Activated naive CD8-positive, alpha-beta T cell treated with anti-CD3 and anti-CD28 coated beads, Interleukin-2, amount 10 ng/mL, durations not matched to agents 7 days and 5 days (primary cell): ENCODE measurements around the gene GABRQ. TPM values are rescaled to one million over a fixed set of nuclear protein-coding genes. Genes with fewer than 3 reads are reported as not detected.
"Not testable (repeated sequence)": the region's sequence is repeated elsewhere in the genome, so short reads cannot be mapped to it uniquely, and the experiment has no call there.

Experiments
- ATAC-seq: fragments of 150-1000 bp; cut with Tn5 transposase; one replicate; pipeline ENCODE4 v1.10.0; 2021; ENCODE audit warnings: low read depth, moderate library complexity
- POLR2A ChIA-PET: fragments of 350-600 bp; sonication (Branson Sonifier 250); formaldehyde crosslinking; loops from one replicate; lab custom pipeline; 2021; ENCODE audit warnings: antibody characterized with exemption; lab: Charles Lee
- DNase-seq: peaks from one replicate; pipeline ENCODE4 v3.0.0; 2021
- H3K27ac Mint-ChIP-seq: one replicate; pipeline ENCODE4 v1.8.0; 2022; ENCODE audit warnings: mild to moderate bottlenecking, mixed read lengths
- H3K27me3 Mint-ChIP-seq: one replicate; pipeline ENCODE4 v1.8.0; 2022; ENCODE audit warnings: mild to moderate bottlenecking, moderate library complexity, mixed read lengths
- H3K36me3 Mint-ChIP-seq: one replicate; pipeline ENCODE4 v1.8.0; 2021; ENCODE audit warnings: mild to moderate bottlenecking, mixed read lengths
- H3K4me1 Mint-ChIP-seq: one replicate; pipeline ENCODE4 v1.8.0; 2021; ENCODE audit warnings: mixed read lengths
- H3K4me3 Mint-ChIP-seq: one replicate; pipeline ENCODE4 v1.8.0; 2022; ENCODE audit warnings: mild to moderate bottlenecking, moderate library complexity, mixed read lengths
- H3K9me3 Mint-ChIP-seq: one replicate; pipeline ENCODE4 v1.8.0; 2021; ENCODE audit warnings: mixed read lengths
- total RNA-seq, 2 experiments: library from RNA; stranded (reverse); gene quantifications; one replicate each; pipeline ENCODE4 v1.2.3, GENCODE V29; 2021

GABRQ gene
- total RNA-seq, 2 experiments from 2014 or later = not detected

DNA sequence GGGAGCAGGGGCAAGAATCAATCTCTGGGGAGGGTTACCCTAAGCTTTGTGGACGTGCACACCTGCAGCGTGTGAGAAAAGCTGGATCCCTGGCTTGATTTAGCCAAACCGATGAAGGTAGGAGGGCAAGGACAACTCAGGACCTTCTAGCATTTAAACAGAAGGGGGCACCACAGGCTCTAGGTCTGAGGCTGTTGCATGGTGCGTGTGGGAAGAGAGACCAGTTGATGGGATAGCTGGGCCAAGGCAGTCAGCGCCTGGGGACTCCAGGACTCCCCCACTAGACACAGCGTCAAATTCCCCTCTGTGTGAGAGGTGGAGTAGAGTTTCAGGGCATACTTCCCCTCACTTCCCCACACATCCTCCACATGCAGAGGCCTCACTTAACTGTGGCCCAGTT is 4.3 kb downstream of the GABRQ start:
- no peak overlapping the region for H3K4me3 Mint-ChIP-seq
- ATAC-seq = no peak
- H3K27ac Mint-ChIP-seq = no peak overlapping the region
- no peaks in the 10 kb centered on the region for H3K9me3 Mint-ChIP-seq
- POLR2A ChIA-PET = no interaction called here
- H3K27me3 Mint-ChIP-seq = peaks cover 18% of the 10 kb centered on the region
- DNase-seq = no peak
- no peaks in the 10 kb centered on the region for H3K36me3 Mint-ChIP-seq
- peaks cover 1% of the 10 kb centered on the region for H3K4me1 Mint-ChIP-seq

GRCh38 chrX:152642931-152643564 is 5.4 kb downstream of the GABRQ start:
- DNase-seq = no peak
- Mint-ChIP-seq H3K9me3 (no peaks in the 10 kb centered on the region), H3K4me1 (peaks cover 1% of the 10 kb centered on the region), H3K27ac (no peak overlapping the region), H3K4me3 (no peak overlapping the region), H3K36me3 (no peaks in the 10 kb centered on the region), H3K27me3 (peaks cover 16% of the 10 kb centered on the region)
- ATAC-seq = no peak
- POLR2A ChIA-PET = no interaction called here

- POLR2A ChIA-PET = no interaction called here
- Mint-ChIP-seq H3K36me3 (no peaks in the 10 kb centered on the region), H3K27ac (no peak overlapping the region), H3K4me1 (no peaks in the 10 kb centered on the region), H3K9me3 (no peaks in the 10 kb centered on the region), H3K4me3 (no peak overlapping the region), H3K27me3 (peaks cover 4% of the 10 kb centered on the region)
- DNase-seq (no peak), ATAC-seq (no peak)
These were observed 9.3 kb downstream of the GABRQ start for GRCh38 chrX:152646961-152647360.

GRCh38 chrX:152647978-152648377 is 10.3 kb downstream of the GABRQ start:
- Mint-ChIP-seq H3K27ac (no peak overlapping the region), H3K27me3 (peaks cover 4% of the 10 kb centered on the region), H3K4me3 (no peak overlapping the region), H3K4me1 (no peaks in the 10 kb centered on the region), H3K36me3 (no peaks in the 10 kb centered on the region), H3K9me3 (no peaks in the 10 kb centered on the region)
- ATAC-seq (no peak), DNase-seq (no peak)
- POLR2A ChIA-PET = no interaction called here

- DNase-seq = no peak
- Mint-ChIP-seq H3K4me1 (no peaks in the 10 kb centered on the region), H3K27ac (no peak overlapping the region), H3K9me3 (no peaks in the 10 kb centered on the region), H3K36me3 (no peaks in the 10 kb centered on the region), H3K4me3 (no peak overlapping the region), H3K27me3 (peaks cover 4% of the 10 kb centered on the region)
- POLR2A ChIA-PET = no interaction called here
- ATAC-seq = no peak
These were observed 14.4 kb downstream of the GABRQ start for GRCh38 chrX:152652060-152652459.

- Mint-ChIP-seq H3K36me3 (no peaks in the 10 kb centered on the region), H3K9me3 (no peaks in the 10 kb centered on the region), H3K27ac (no peak overlapping the region), H3K27me3 (peaks cover 2% of the 10 kb centered on the region), H3K4me1 (no peaks in the 10 kb centered on the region), H3K4me3 (no peak overlapping the region)
- POLR2A ChIA-PET = no interaction called here
- no peak for DNase-seq
- ATAC-seq = no peak
These were observed 14.8 kb downstream of the GABRQ start for GRCh38 chrX:152652467-152652866.

- H3K4me3 Mint-ChIP-seq = no peak overlapping the region
- no peaks in the 10 kb centered on the region for H3K36me3 Mint-ChIP-seq
- no peak for DNase-seq
- no peaks in the 10 kb centered on the region for H3K9me3 Mint-ChIP-seq
- no peak overlapping the region for H3K27ac Mint-ChIP-seq
- ATAC-seq = no peak
- no peaks in the 10 kb centered on the region for H3K4me1 Mint-ChIP-seq
- POLR2A ChIA-PET = no interaction called here
- H3K27me3 Mint-ChIP-seq = peaks cover 3% of the 10 kb centered on the region
These were observed 18.4 kb downstream of the GABRQ start for GRCh38 chrX:152656087-152656486.

DNA sequence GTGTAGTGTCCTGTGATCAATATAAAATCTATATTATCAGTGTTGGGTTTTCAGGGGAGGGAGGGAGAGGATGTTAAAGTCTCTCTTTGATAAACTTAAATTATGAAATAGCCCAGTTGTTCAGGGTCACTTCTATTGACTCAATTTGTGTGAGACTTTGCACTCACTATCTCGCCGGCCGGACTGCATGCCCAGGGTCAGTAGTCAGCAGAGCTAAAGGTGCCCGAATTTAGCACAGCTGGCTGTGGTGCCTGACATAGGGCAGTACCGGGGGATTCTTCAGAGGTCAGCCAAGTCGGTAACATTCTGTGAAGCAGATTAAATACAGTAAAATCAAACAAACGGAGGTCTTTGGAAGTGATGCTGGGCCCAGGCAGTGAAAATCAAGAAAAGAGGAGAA is 19.2 kb downstream of the GABRQ start:
- POLR2A ChIA-PET = no interaction called here
- no peak overlapping the region for H3K4me3 Mint-ChIP-seq
- H3K27ac Mint-ChIP-seq = no peak overlapping the region
- H3K4me1 Mint-ChIP-seq = no peaks in the 10 kb centered on the region
- peaks cover 3% of the 10 kb centered on the region for H3K27me3 Mint-ChIP-seq
- no peak for ATAC-seq
- DNase-seq = no peak
- H3K36me3 Mint-ChIP-seq = no peaks in the 10 kb centered on the region
- no peaks in the 10 kb centered on the region for H3K9me3 Mint-ChIP-seq

DNA sequence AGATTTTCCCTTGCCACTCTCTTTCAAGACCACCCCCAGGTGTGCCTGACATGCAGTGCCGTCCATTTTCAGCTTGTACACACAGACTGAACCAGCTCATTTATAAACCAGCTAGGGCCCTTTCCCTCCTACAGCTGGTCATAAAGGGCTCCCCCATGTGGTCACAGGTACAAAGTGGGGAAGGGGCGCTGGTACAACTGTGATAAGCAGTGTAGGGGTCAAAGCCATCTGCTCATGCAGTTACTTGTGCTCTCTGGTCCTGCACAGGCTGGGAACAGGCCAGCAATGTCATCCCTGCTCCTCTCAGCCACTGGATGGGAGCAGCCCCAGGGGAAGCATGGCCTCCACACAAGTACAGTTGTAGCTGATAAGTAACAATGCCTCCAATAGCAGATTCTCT is 20.6 kb downstream of the GABRQ start:
- no peak for DNase-seq
- Mint-ChIP-seq H3K4me1 (no peaks in the 10 kb centered on the region), H3K36me3 (no peaks in the 10 kb centered on the region), H3K27ac (no peak overlapping the region), H3K27me3 (peaks cover 3% of the 10 kb centered on the region), H3K4me3 (no peak overlapping the region), H3K9me3 (no peaks in the 10 kb centered on the region)
- ATAC-seq = no peak
- POLR2A ChIA-PET = no interaction called here

DNA sequence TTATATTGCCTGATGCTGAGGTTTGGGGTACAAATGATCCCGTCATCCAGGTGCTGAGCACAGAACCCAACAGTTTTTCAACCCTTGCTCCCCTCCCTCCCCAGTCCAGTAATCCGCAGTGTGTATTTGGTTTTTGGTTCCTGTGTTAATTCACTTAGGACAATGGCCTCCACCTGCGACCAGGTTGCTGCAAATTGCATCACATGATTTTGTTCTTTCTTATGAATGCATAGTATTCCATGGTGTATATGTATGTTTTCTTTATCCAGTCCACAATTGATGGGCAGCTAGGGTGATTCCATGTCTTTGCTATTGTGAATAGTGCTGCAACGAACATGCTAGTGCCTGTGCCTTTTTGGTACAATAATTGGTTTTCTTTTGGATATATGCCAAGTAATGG is 25.4 kb downstream of the GABRQ start:
- H3K27ac Mint-ChIP-seq = no peak overlapping the region
- ATAC-seq = no peak
- peaks cover 3% of the 10 kb centered on the region for H3K27me3 Mint-ChIP-seq

DNA sequence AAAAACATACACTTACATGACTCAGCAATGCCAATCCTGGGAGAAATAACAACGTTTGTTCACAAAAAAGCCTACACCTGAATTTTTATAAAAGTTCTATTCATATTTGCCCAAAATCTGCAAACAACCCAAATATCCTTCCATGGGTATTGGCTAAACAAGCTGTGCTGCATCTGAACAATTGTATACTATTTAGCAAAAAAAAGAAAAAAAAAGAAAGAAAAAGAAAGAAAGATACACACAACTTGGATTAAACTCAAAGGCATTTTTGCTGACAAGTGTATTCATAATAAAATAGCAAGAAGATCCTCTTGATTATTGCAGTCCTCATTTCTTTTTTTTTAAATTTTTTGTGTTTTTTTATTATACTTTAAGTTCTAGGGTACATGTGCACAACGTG is 36.4 kb downstream of the GABRQ start:
- POLR2A ChIA-PET = no interaction called here
- Mint-ChIP-seq H3K4me3 (no peak overlapping the region), H3K27ac (no peak overlapping the region), H3K36me3 (no peaks in the 10 kb centered on the region), H3K27me3 (peaks cover 2% of the 10 kb centered on the region), H3K9me3 (no peaks in the 10 kb centered on the region), H3K4me1 (no peaks in the 10 kb centered on the region)
- ATAC-seq (no peak), DNase-seq (no peak)

More for the DNA sequence above, 25.4 kb downstream of the GABRQ start:
- POLR2A ChIA-PET = no interaction called here
- Mint-ChIP-seq H3K4me1 (no peaks in the 10 kb centered on the region), H3K9me3 (no peaks in the 10 kb centered on the region), H3K36me3 (no peaks in the 10 kb centered on the region), H3K4me3 (no peak overlapping the region)
- DNase-seq = no peak

DNA sequence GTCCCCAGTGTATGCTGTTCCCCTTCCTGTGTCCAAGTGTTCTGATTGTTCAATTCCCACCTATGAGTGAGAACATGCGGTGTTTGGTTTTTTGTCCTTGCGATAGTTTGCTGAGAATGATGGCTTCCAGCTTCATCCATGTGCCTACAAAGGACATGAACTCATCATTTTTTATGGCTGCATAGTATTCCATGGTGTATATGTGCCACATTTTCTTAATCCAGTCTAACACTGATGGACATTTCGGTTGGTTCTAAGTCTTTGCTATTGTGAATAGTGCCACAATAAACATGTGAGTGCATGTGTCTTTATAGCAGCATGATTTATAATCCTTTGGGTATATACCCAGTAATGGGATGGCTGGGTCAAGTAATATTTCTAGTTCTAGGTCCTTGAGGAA is 37.0 kb downstream of the GABRQ start:
- H3K4me1 Mint-ChIP-seq, ATAC-seq, H3K27me3 Mint-ChIP-seq, POLR2A ChIA-PET, H3K27ac Mint-ChIP-seq, DNase-seq, H3K4me3 Mint-ChIP-seq, H3K9me3 Mint-ChIP-seq, H3K36me3 Mint-ChIP-seq: not testable (repeated sequence)

DNA sequence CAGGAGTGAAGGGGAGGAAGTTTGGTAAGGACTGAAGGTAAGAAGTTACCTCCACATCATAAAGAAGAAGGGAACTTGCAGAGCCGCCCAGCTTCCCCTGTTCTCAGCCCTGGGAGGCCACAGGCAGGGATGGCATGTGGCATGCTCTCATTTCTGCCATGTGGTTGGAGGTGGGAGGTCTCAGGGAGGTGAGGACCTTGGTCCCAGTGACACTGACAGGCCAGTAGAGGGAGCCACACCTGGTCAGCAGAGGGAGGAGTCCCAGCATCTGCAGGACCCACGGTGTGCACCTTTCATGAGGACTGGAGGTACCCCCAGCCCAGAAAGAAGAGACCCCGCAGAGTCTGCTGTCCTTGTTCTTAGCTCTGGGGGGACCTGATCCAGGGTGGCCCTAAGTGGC is 43.3 kb downstream of the GABRQ start:
- H3K9me3 Mint-ChIP-seq, DNase-seq, H3K4me1 Mint-ChIP-seq, ATAC-seq, H3K27ac Mint-ChIP-seq, H3K4me3 Mint-ChIP-seq, POLR2A ChIA-PET, H3K36me3 Mint-ChIP-seq, H3K27me3 Mint-ChIP-seq: not testable (repeated sequence)

- H3K4me3 Mint-ChIP-seq, DNase-seq, ATAC-seq, H3K27ac Mint-ChIP-seq, H3K27me3 Mint-ChIP-seq, POLR2A ChIA-PET, H3K36me3 Mint-ChIP-seq, H3K9me3 Mint-ChIP-seq, H3K4me1 Mint-ChIP-seq: not testable (repeated sequence)
These were observed 60.5 kb downstream of the GABRQ start, which contains the start of gene MAGEA3 for GRCh38 chrX:152697952-152698931. TSS of gene MAGEA3 (plus strand) at chrX:152698794. CDS start at chrX:152700833, 2,039 bp downstream.
